Measurements from ENCODE around the gene SYT1.

The SYT1 gene

GRCh38 chr12:78853231-78853630 lies 11.3 kb upstream of the SYT1 start:
- ChIA-PET CTCF (no interaction called here), POLR2A (no interaction called here)
- no peak for DNase-seq (ENCODE audit: extremely low spot score)
- TF ChIP-seq FOXA1 (IDR thresholded peaks at IDR 0.05): no peak
- TF ChIP-seq L3MBTL2 (conservative IDR thresholded peaks at IDR 0.05): no peak
- no peak for TF ChIP-seq FOXM1 (IDR thresholded peaks at IDR 0.05; ENCODE audit: borderline replicate concordance)
- no peak for TF ChIP-seq HDGF (IDR thresholded peaks at IDR 0.05; ENCODE audit: borderline replicate concordance)
- TF ChIP-seq ZNF384 (IDR thresholded peaks at IDR 0.05): no peak
- TF ChIP-seq ARNT (IDR thresholded peaks at IDR 0.05): no peak
- TF ChIP-seq BHLHE40 (IDR thresholded peaks at IDR 0.05; ENCODE audit: borderline replicate concordance): no peak
- TF ChIP-seq PKNOX1 (IDR thresholded peaks at IDR 0.05): no peak
- no peak for TF ChIP-seq TARDBP (IDR thresholded peaks at IDR 0.05)
- no peak for TF ChIP-seq SUZ12 (IDR thresholded peaks at IDR 0.05)
- no peak for TF ChIP-seq FOXK2 (IDR thresholded peaks at IDR 0.05)
- TF ChIP-seq LEF1 (IDR thresholded peaks at IDR 0.05; ENCODE audit: borderline replicate concordance): no peak
- TF ChIP-seq SP1 (IDR thresholded peaks at IDR 0.05): no peak
- TF ChIP-seq CTBP1 (IDR thresholded peaks at IDR 0.05; ENCODE audit: borderline replicate concordance): no peak
- TF ChIP-seq ELF4 (IDR thresholded peaks at IDR 0.05): no peak

- peak; percentile 61 for DNase-seq (ENCODE audit: extremely low spot score)
- CTCF ChIA-PET: interaction anchor here (0.6 kb wide), 1 partner anchor 188 kb away, joined by 3 read pairs; no protein-coding TSS in a partner anchor
- TF ChIP-seq NFRKB (IDR thresholded peaks at IDR 0.05): no peak
- no peak for TF ChIP-seq BHLHE40 (IDR thresholded peaks at IDR 0.05; ENCODE audit: borderline replicate concordance)
- no peak for TF ChIP-seq FOXA1 (IDR thresholded peaks at IDR 0.05)
- TF ChIP-seq PKNOX1 (IDR thresholded peaks at IDR 0.05): no peak
- peak; percentile 63 for TF ChIP-seq L3MBTL2 (conservative IDR thresholded peaks at IDR 0.05)
- TF ChIP-seq ZNF384 (IDR thresholded peaks at IDR 0.05): peak; percentile 86
- POLR2A ChIA-PET: interaction anchor here (1.1 kb wide), 1 partner anchor 181 kb away, joined by 4 read pairs; no protein-coding TSS in a partner anchor
Measured at GRCh38 chr12:78863482-78864402, 832 bp upstream of the SYT1 start.

- ChIA-PET POLR2A (no interaction called here), CTCF (interaction anchor here (0.5 kb wide), 1 partner anchor 177 kb away, joined by 4 read pairs; no protein-coding TSS in a partner anchor)
- TF ChIP-seq FOXK2 (IDR thresholded peaks at IDR 0.05) (no peak), L3MBTL2 (conservative IDR thresholded peaks at IDR 0.05) (peak; percentile 76)
- peak; percentile 12 for DNase-seq (ENCODE audit: extremely low spot score)
Measured at GRCh38 chr12:78864870-78865463, 393 bp downstream of the SYT1 start.

- POLR2A ChIA-PET: no interaction called here
- DNase-seq (ENCODE audit: extremely low spot score): no peak
- TF ChIP-seq L3MBTL2 (conservative IDR thresholded peaks at IDR 0.05) (no peak), SP1 (IDR thresholded peaks at IDR 0.05) (no peak), HDGF (IDR thresholded peaks at IDR 0.05; ENCODE audit: borderline replicate concordance) (no peak), PKNOX1 (IDR thresholded peaks at IDR 0.05) (no peak), SUZ12 (IDR thresholded peaks at IDR 0.05) (no peak)
- CTCF ChIA-PET: no interaction called here
Measured at GRCh38 chr12:78865516-78865915, 942 bp downstream of the SYT1 start.

GRCh38 chr12:78866518-78866917 lies 1.9 kb downstream of the SYT1 start:
- ChIA-PET POLR2A (no interaction called here), CTCF (no interaction called here)
- no peak for DNase-seq (ENCODE audit: extremely low spot score)
- TF ChIP-seq SP1 (IDR thresholded peaks at IDR 0.05) (no peak), FOXK2 (IDR thresholded peaks at IDR 0.05) (no peak), FOXA1 (IDR thresholded peaks at IDR 0.05) (no peak), BHLHE40 (IDR thresholded peaks at IDR 0.05; ENCODE audit: borderline replicate concordance) (no peak), TARDBP (IDR thresholded peaks at IDR 0.05) (no peak), FOXM1 (IDR thresholded peaks at IDR 0.05; ENCODE audit: borderline replicate concordance) (no peak), LEF1 (IDR thresholded peaks at IDR 0.05; ENCODE audit: borderline replicate concordance) (no peak), ARNT (IDR thresholded peaks at IDR 0.05) (no peak), SUZ12 (IDR thresholded peaks at IDR 0.05) (no peak), ZNF384 (IDR thresholded peaks at IDR 0.05) (no peak), HDGF (IDR thresholded peaks at IDR 0.05; ENCODE audit: borderline replicate concordance) (no peak), NFRKB (IDR thresholded peaks at IDR 0.05) (no peak), PKNOX1 (IDR thresholded peaks at IDR 0.05) (no peak), ELF4 (IDR thresholded peaks at IDR 0.05) (no peak), L3MBTL2 (conservative IDR thresholded peaks at IDR 0.05) (no peak), CTBP1 (IDR thresholded peaks at IDR 0.05; ENCODE audit: borderline replicate concordance) (no peak)
